SK-N-DZ (cell line): ENCODE data around the gene MRAS.
A peak's percentile ranks its signal among the peaks of the same experiment; 100 is the strongest.
"Not testable (repeated sequence)": the region's sequence is repeated elsewhere in the genome, so short reads cannot be mapped to it uniquely, and the experiment has no call there.

Experiments
- DNase-seq: peaks from one replicate; pipeline ENCODE4 v3.0.0-alpha.2; 2015; ENCODE audit warnings: low spot score

MRAS gene

GRCh38 chr3:138417559-138417982 lies 69.2 kb downstream of the MRAS start:
- DNase-seq: peak; percentile 87

DNA sequence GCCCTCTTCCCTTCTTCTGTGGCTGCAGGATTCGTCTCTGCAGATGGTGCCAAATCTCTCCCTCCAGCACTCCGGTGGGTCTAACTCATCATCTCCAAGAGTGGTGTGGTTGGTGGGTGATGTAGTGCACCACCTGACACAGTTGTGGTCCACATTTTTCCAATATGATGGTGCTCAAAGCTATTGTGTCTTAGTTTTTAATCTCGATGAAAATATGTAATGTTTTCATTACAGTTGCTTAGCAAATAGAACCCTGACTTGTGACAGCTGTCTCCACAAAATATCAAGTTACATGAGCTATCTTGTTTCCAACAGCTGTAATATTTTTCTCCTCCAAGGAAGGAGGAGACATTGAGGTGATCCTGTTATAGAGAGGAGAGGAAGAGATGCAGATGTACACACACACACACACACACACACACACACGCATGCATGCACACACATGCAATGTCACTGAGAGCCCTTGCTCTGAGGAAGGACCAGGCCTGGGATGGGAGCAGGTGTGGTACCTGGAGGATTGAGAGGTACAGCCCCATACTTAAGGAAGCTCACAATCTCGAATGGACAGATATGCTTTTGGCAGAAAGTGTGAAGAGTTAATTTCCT lies 70.3 kb downstream of the MRAS start:
- DNase-seq: no peak

GRCh38 chr3:138423316-138423715 lies 74.9 kb downstream of the MRAS start:
- no peak for DNase-seq

DNA sequence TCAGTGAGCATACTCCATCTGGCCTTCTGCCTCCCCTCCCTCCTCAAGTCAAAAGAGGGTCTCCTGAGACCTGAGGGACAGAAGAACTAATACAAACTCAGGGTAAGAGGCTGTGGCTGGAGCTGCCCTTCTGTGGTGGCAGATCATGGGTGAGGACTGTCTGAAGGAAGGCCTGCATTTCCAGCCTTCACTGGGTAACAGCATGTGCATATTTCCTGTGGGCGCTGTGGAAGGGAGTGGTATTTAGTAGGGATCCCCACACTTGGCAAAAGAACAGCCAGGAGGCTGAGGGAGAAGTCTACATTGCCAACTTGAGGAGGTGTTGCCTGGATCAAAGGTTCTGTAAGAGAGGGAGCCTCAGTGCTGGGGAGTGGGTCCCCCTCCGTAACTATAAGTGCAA lies 75.9 kb downstream of the MRAS start:
- no peak for DNase-seq

DNA sequence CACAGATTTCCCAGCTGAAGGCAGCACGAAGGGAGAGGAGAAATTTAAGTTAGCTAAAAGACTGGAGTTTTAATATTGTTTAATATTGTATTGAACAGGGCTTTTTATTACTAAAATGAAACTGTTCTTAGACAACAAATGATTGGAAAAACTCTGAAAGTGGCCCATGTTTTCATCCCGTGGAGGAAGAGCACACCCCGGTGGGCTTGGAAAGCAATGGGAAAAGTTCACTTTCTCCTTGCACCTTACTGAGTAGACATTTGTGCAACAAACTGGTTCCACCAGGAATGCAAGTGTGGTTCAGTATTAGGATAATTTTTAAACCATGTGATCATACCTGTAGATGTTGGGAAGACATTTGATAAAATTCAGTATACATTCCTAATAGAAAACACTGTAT lies 77.8 kb downstream of the MRAS start:
- no peak for DNase-seq

DNA sequence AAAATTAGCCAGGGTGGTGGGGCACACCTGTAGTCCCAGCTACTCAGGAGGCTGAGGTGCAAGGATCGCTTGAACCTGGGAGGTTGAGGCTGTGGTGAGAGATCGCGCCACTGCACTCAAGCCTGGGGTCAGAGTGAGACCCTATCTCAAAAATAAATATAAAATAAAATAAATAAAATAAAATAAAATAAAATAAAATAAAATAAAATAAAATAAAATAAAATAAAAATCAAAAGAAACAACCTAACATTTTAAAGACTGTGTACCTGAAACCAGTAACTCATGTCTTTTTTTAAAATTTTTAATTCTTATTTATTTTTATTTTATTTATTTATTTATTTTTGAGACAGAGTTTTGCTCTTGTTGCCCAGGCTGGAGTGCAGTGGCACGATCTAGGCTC lies 78.4 kb downstream of the MRAS start:
- DNase-seq: not testable (repeated sequence)

- no peak for DNase-seq
These were observed 81.3 kb downstream of the MRAS start for GRCh38 chr3:138429665-138430064.

DNA sequence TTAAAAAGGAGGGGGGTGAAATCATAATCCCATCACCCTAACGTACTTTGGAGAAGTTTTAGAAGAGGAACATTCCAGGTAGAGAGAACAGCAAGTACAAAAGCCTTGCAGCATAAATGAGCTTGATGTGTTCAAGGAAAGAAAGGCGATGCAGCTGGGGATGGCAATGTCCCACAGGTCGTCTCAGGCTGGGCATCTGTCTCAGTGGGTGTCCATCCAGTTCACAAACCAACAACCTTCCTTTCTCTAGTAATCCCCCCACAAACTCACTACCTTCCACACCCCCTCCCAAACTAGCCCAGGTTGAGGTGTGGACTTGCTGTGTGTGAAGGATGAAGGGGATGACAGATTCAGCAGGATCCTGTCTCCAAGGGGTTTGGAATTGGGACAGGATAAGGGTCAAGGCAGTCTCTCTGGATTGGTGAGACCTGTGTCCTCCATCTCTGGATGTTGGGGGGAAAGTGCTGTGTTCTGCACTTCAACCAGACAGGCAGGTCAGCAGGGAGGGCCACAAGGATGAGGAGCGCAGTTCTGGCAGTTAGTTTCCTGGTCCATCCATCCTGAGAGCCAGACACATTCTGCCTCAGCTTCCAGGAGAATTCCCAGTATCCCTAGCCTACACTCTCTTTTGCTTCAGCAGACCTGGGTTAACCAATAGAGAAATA lies 84.3 kb downstream of the MRAS start:
- DNase-seq: no peak

DNA sequence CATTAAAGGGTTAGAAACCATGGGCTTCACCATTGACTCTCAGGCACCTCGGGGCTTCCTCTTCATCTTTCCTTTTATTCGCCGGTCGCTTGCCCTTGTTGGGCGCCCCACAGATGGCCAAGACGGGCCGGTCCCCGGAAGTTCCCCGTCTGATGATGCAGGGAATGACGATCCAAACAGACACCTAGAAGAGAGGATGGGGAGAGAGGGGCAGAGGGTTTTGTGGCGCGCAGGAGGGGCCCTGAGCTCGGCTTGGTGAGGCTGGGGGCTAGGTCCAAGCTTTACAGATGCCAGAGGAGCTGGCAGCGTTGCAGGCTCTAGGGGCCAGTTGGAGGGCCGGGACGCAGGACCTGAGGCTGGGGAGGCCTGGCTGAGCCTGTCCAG lies 85.5 kb downstream of the MRAS start:
- no peak for DNase-seq

GRCh38 chr3:138434276-138434874 lies 86.0 kb downstream of the MRAS start, which contains the start of gene ESYT3:
ESYT3 (plus strand) TSS chr3:138434616; CDS start chr3:138434799, 183 bp downstream.
- peak; percentile 68 for DNase-seq

GRCh38 chr3:138434875-138435772 lies 86.7 kb downstream of the MRAS start:
- DNase-seq: peak; percentile 11

DNA sequence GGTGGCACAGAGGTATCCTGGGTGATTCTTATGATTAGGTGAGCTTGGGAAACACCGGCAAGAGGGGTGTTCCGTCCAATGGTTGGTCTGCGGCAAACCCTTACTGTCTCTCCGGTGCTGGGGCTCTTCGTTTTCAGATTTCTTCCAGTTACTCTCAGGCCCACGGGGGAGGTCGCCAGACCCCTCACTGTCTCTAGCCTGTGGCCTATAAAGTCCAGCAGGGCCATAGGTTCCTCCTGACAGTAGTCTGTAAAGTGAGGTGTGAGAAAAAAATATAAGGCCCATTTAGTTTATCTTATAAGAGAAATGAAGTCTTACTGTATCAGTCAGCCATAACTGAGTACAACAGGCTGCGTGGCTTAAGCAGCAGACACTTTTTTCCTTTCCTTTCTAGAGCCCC lies 87.5 kb downstream of the MRAS start:
- DNase-seq: no peak

DNA sequence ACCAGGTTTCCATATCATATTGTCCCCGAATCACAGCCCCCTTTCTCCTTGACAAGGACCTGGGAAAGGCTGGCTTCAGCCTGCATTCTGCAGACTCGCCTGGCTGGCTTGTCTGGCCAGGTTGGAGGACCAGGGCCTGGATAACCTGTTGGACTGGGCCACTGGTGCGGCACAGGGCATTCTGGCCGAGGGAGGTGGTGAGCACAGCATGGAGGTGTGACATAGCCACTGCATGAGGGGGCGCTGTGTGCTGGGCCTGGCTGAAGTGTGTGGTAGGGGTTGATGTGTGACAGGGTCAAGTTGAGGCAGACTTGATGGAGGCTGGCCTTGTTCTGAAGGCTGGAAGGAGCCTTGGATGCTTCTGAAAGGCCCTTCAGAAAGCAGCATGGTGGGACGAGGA lies 88.9 kb downstream of the MRAS start:
- DNase-seq: no peak

DNA sequence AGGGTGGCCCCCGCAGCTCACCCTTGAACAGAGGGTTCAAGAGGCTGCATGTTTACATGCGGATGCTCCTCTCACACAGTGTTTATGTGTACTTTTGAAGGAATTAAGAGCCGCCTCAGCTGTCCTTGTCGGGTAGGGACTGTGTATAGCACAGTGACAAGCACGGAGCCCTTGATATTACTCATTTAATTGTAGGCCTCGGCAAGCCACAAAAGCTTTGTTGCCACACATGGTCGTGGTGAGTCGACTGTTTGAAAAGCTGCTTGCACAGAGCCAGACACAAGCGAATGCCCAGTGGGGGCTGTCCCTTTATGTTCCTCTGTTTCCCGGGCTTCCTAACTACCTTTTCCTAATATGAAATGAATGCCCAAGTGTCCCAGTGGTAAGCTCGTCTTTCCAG lies 90.5 kb downstream of the MRAS start:
- no peak for DNase-seq

DNA sequence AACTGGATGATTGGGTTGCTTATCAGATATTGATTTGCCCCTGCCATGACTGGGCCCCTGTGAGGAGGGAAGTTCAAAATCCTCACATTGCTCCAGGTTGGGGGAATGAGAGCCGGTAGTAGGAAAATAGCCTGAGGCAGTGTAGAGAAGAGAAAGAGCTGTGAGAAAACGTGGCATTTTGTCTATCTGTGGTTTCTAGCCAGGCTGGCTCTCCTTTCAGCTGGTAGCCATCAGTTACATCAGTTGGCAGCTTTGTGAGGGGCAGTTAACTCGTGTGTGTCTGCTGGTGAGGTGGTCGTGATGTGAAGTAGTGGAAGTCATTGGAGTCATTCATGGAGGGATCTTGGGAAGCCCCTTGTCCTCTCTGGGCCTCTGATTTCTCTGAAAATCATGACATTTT lies 91.3 kb downstream of the MRAS start:
- DNase-seq: no peak

GRCh38 chr3:138440121-138440521 lies 91.7 kb downstream of the MRAS start:
- peak; percentile 22 for DNase-seq

GRCh38 chr3:138440596-138440995 lies 92.2 kb downstream of the MRAS start:
- no peak for DNase-seq

GRCh38 chr3:138441256-138441655 lies 92.9 kb downstream of the MRAS start:
- DNase-seq: no peak

DNA sequence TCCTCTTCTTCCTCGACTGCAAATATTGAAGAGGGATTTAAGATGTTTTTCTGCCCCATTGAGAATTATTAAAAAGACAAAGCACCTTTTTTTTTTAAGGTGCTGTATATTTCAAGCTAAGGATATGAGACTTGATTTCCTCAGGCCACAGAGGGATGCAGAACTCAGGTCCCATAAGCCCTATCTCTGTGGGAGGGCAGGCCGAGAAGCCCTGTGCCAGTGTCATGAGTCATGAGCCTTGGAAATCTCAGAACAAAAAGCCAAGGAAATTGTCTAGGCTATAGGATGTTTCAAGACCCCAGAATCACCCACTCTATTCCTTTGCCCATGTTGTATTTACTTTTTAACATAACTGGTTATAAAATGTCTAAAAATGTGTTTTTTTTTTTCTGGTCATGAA lies 93.4 kb downstream of the MRAS start:
- no peak for DNase-seq

GRCh38 chr3:138442433-138442832 lies 94.1 kb downstream of the MRAS start:
- DNase-seq: no peak

GRCh38 chr3:138443091-138443490 lies 94.7 kb downstream of the MRAS start:
- no peak for DNase-seq
